Activated CD8-positive, alpha-beta memory T cell treated with anti-CD3 and anti-CD28 coated beads for 24 hours (primary cell): ENCODE measurements around the gene PNPLA7.
"Not testable (repeated sequence)": the region's sequence is repeated elsewhere in the genome, so short reads cannot be mapped to it uniquely, and the experiment has no call there.

ENCODE experiments used
- DNase-seq: peaks from one replicate; pipeline ENCODE4 v3.0.0-alpha.2; 2020

The PNPLA7 gene

GRCh38 chr9:137411260-137411644, 138.9 kb downstream of the PNPLA7 start:
- DNase-seq = no peak

GRCh38 chr9:137410891-137411249, 139.3 kb downstream of the PNPLA7 start:
- DNase-seq = no peak

- not testable (repeated sequence) for DNase-seq
Observed at GRCh38 chr9:137410236-137410890, 139.8 kb downstream of the PNPLA7 start.
